Breast epithelium (tissue), 3 donors: ENCODE measurements around the gene PDE6H.

Source experiments
- CTCF ChIP-seq, 3 donors: fragments of 450-650 bp; IDR thresholded peaks; one replicate each; pipeline ENCODE4 v1.5.1; 2016 to 2017; ENCODE audit warnings: antibody characterized with exemption in 3 of 3, mild to moderate bottlenecking in 3 of 3, moderate library complexity in 3 of 3
- POLR2A ChIP-seq: fragments of 450-650 bp; IDR thresholded peaks from one replicate; pipeline ENCODE4 v1.6.1; 2016; ENCODE audit warnings: antibody characterized with exemption, mild to moderate bottlenecking, moderate library complexity
- POLR2AphosphoS5 ChIP-seq, 3 donors: sonication (generic); formaldehyde crosslinking; IDR thresholded peaks; one replicate each; pipeline ENCODE4 v1.6.1; 2017; ENCODE audit warnings: antibody characterized with exemption in 3 of 3

GRCh38 chr12:14962797-14963196, 10.0 kb upstream of the PDE6H start:
- TF ChIP-seq CTCF (IDR thresholded peaks at IDR 0.05) (no peak), POLR2A (no peak), POLR2AphosphoS5 (IDR thresholded peaks at IDR 0.05) (no peak)
